GM21723 (cell line): Measurements from ENCODE around the gene ENPP6.

Experiments used
- ATAC-seq: cut with Tn5 transposase; IDR thresholded peaks from one replicate; pipeline ENCODE4 v1.9.1; 2021; ENCODE audit warnings: mild to moderate bottlenecking, moderate library complexity; ENCODE audit not compliant: unreplicated experiment

Gene ENPP6

DNA sequence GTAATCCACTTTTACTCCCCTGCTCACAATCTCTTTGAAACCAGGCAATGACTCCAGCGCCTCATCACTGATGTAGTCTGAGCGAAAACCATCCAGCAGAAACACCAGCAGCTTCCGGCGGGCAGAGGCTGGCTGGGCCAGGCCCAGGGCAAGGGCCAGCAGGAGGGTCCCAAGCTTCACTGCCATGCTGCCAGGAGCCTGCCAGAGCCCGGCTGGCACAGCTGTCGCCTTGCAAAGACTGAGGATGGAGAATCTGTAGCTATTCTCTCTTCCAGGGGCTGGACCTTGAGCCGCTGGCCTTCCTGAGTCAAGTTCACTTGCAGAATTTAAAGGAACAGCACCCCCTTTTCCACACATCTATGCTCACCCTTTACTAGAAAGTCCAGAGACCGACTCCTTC is at the start of gene ENPP6:
ENPP6 (minus strand) TSS at position 240 of the 400 bp plus-strand sequence; CDS start at position 186, 54 bp downstream.
- no peak for ATAC-seq

DNA sequence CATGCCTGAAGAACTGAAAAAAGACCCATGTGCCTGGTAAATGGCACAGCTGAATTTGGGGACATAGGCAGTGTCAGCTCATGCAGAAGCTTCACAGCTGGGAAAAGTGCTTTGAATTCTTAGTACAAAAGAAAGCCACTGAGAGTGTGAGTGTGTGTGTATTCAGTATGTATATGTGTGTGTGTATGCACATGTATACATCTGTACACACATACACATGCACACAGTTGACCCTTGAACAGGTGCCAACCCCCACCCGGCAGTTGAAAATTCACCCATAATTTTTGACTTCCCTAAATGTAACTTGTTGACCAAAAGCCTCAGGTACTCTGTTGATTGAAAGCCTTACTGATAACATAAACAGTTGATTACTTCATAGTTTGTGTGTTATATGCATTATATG is 49.5 kb upstream of the ENPP6 start:
- ATAC-seq: no peak

DNA sequence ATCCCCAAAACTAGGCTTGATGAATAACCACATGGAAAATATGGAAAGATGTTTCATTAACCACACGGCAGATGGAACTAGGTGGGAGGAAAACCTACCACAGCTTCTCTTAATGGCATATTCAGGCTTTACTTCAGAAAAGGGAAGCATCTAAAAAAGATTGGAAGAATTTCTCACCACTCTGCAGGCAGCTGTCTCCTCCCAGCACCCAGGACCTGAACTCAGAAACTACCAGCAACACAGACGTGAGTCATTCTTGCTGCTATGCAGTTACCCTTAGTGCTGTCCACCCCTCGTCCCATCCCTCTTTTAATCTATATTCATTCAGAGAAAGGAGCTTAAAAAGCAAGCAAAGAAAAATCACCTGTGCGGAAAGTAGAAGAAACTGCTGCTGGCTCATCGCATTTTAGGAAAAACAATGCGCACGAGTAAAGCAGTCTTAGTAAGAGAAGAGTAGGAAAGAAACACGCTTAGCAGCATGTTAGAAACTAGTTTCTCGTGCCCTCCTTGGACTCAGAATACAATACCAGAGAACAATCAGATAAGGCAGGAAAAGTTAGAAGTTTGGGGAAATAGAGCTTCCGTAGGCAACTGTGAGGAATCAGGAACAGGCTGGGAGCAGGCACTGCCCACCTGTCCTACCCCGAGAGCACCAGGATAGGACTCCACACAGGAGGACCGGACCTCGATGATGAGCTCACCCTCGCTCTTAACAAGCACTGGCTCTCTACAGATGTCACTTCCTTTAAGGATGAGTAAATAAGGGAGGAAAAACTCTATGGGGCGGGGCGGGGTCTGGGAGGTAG is 48.1 kb upstream of the ENPP6 start:
- peak; percentile 32 for ATAC-seq

DNA sequence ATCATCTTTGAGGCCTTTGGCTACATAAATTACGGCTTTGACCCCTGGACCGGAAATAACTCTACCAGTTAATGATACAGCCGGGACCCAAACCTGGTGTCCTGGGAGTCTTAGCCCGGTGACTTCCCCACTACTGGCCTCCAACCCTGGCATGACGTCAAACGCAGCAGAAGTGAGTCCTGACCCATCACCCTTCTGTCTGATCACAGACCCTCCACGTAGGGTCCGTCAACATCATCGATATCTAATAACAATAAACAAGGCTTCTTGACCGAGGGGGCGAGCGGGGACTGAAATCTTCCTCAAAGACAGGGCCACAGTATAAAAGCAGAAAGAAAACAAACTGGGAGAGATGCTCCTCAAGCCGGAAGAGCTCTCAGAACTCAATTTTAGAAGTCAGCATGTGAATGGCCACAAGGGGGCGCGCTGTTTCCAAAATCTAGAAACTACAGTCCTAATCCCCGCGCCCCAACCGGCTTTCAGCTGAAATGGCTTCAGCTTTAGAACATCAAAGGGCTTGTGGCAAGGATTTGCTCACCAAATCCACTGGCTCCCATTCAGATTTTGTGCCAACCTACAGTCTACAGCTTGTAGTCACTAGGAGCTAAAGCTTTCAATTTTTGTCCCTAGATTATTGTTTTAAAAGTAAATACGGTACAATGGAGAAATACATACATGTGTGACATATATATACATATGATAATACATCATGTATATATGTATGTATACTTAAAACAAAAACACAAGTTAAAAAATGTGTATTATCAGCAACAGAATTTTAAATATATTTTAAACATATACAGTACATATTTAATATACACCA is 46.4 kb upstream of the ENPP6 start:
- ATAC-seq: peak; percentile 34

DNA sequence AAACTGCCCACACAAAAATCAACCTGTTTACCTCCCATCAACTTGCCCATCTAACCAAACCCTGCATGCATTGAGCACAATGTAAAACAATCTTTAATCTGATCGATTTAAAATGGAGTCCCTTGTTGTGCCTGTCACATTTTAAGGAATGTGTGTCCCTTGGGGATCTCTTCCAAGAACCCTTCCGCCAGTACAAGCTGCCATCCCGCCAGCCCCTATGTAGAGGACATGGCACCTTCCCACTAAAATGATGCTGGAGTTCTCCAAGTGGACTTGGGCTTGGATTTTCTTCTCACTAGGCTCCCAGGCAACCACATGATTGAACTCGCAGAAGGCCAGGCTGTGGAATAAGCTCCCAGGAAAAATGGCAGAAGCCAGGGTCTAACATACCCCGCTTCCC is 45.8 kb upstream of the ENPP6 start:
- no peak for ATAC-seq

DNA sequence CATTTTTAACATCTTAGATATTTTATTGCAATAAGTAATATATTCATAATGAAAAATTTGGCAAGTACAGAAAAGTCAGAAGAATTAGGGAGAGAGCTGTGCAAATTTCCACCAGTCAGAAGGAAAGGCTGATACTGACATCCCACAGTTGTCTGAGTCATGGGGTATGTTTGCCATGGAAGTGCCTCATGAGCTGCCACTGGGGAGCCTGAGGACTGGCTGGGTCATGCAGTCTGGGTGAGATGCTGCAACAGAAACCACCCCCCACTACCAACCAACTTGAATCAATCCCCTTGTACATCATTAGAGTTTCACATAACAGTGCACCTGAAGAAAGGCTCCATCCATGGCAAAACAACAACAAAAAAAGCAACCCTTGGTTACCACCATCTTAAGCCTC is 45.2 kb upstream of the ENPP6 start:
- ATAC-seq: no peak

DNA sequence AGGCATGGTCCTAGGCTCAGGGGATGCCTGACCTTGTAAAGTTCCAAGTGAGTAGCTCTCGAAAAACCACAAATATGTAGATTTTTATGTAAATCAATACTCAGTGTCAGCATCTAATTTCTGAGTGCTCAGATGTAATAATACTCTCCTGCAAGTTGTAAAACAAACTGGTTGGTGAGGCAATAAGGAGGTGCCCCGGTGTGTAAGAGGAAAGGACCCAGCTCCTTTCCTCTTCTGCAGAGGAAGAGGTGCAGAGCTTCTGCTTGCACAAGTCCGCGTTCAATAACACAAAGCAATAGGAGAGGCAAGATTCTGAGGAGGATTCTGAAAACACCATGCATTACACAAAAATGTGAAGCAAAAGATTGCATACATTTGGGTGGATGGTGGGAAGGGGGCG is 43.6 kb upstream of the ENPP6 start:
- no peak for ATAC-seq

DNA sequence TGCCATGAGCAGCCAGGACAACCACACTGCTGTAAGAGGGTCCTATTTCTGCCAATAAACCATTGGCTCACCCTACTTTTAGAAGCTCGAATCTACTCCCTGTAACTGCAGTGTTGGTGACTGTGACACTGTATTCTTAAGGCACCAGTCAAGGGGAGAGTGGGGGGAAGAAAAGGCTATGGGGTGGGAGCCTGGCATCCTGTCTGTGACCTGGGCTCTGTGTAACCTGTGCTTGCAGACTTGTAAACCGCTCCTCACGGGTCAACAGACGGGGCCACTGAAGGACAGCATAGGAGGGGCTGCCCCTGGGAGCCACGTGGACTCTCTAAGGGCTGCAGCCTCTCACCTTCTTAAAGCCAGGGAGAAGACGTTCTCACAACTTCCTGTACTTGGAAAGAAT is 42.2 kb upstream of the ENPP6 start:
- no peak for ATAC-seq

DNA sequence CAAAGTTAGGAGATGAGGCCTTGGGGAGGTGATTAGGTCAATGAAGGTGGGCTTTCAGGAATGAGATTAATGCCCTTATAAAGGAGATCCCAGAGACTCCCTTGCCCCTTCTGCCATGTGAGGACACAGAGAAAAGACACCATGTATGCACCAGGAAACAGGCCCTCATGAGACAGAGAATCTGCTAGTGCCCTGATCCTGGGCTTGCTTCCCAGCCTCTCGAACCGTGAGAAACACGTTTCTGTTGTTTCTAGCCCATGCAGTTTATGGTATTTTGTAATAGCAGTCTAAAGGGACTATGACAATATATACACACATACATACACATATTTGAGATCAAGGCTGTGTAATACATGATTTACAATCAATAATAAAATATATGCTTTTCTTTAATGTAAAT is 41.4 kb upstream of the ENPP6 start:
- no peak for ATAC-seq

DNA sequence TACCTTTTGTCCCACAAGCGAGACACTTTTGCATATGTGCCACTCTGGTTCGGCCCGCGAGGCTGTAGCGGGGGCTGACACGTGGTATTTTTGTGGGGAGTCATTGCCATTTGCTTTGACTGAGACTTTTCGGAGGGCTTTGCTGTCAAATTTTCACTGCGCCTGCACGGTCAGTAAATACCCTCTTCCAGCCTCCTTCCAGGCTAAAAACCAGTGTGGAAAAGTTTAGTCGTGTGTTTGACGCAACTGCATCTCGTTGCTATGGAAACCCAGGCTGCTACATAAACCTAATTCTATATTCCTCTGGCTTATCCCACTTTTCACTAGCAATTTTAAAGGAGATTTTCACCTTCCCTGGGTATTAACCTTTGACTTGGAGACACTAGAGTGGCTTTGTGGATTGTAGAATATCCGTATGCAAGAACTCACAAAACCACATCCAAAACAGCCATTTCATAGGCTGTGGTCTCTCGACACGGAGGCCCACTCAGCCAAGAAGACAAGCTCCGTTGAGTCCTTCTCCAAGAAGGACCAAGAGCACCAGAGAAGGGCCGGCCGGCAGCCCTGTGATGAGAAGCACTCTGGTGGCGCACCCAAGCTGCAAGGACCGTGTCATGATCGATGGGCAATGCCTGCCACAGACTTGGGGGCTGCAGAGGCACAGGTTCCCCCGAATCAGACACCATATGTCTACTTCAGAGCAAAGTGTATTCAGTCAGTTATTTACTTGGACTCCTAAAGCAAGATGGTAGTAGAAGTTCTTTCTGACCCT is 38.4 kb upstream of the ENPP6 start:
- no peak for ATAC-seq

DNA sequence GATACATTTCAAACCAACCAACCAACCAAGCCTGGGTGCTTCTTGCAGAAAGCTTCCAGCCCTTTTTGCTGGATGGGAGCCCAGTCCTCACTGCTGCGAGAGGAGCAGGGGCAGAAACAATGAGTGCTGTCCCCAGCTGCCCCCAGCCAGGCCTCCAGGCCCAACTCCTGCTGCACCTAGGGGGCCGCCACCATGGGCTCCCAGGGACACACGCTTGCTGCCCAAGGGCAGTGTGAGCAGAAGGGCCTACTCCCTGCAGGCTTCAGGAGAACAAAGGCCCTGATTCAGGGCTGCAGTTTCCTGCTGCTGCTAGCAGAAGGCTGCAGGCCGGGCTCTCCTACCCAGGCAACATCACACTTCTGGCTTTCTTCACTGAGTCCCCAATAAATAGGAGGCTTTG is 37.7 kb upstream of the ENPP6 start:
- no peak for ATAC-seq

DNA sequence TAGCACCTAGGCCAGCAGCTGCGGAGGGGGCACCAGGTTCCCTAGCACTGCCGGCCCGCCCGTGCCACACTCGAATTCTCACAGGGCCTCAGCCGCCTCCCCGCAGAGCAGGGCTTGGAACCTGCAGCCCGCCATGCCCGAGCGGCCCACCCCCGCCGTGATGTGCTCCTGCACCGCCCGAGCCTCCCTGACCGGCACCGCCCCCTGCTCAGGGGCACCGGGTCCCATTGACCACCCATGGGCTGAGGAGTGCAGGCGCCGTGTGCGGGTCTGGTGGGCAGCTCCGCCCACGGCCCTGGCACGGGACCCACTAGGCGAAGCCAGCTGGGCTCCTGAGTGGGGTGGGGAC is 35.4 kb upstream of the ENPP6 start:
- ATAC-seq: no peak

DNA sequence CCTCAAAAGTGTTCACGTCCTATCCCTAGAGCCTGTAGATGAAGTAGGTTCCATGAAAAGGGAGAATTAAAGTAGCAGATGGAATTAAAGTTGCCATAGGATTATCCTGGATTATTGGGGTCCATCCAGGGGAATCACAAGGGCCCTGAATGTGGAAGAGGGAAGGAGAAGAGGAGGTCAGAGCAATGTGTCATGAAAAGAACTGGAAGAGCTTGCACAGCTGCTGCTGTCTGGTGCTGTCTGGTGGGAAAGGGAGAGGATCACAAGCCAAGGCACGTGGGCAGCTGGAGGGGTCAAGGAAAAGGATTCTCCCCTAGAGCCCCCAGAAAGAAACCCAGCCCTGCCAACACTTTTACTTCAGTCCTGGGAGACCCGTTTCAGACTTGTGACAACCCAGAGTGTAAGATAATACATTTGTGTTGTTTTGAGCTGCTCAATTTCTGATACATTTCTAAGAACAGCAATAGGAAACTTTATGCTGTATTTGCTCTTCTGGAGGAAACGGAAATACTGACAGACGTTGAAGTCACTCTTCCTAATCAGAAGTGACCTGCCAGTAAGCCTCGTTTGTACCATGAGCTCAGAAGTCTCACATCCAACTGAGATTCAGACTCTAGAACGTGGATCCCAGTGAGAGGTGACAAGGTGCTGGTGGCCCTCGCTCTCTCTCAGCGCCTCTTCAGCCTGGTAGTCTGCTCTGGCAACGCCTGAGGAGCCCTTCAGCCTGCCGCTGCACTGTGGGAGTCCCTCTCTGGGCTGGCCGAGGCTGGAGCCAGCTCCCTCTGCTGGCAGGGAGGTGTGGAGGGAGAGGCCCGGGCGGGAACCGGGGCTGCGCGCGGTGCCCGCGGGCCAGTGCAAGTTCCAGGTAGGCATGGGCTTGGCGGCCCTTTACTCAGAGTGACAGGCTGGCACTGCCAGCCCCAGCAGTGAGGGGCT is 34.7 kb upstream of the ENPP6 start:
- no peak for ATAC-seq

DNA sequence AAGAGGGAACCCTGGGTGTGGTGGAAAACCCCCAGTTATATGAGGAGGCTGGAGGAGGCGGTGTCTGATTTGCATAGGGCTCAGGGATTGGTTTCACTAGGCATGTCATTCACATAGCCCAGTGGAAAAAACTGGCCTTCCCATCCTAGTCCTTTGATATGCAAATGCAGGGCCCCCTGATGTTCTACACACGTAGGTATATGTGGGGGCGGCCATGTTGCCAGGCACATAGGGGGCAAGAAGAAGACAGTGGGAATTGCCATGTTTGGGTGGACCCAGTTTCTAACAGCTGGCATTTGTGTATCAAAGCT is 34.0 kb upstream of the ENPP6 start:
- no peak for ATAC-seq

DNA sequence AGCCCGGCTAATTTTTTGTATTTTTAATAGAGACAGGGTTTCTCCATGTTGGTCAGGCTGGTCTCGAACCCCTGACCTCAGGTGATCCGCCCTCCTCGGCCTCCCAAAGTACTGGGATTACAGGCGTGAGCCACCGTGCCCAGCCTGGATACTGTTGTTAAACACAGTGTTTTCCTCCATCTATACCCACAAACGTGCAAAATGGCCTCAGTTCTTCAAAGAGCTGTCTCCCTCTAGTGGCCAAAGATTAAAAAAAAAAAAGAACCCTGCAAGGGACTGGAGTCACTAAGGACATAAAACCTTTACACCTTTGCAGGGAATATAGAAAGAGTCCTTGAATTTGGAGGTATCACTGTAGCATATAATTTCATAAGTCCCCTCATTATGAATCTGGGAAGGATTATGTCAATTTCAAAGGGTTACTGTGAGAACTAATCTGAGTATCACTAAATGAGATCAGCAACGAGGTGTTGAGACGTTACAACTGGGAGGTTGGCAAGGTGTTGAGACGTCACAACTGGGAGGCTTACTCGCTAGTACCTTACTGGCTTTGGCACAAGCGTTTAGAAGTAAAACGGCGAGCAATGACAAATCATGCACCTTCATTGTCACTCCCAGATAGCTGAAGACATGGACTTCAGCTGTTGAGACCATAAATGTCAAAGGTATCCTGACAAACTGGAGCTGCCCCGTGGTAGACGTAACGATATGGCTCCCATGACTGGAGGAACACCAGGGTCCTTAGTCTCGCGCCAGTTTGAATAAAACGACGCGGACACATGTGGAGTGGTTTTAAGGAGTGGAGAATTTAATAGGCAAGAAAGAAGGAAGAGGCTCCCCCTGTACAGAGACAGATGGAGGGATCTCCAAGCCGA is 33.4 kb upstream of the ENPP6 start:
- no peak for ATAC-seq

DNA sequence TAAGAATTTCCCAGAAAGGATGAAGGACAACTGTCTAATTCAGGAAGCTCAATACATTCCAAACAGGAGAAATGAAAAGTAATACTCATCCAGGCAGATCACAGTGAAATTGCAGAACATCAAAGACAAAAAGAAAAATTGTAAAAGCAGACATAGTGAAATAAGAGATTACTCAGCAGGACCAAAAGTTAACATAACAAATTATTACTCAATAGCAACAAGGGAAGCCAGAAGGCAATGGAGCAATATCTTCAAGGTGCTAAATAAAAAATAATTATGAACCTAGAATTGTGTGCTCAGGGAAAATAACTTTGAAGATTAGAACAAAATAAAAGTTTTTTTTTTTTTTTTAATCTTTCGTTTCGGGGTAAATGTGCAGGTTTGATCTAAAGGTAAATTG is 30.5 kb upstream of the ENPP6 start:
- ATAC-seq: no peak

DNA sequence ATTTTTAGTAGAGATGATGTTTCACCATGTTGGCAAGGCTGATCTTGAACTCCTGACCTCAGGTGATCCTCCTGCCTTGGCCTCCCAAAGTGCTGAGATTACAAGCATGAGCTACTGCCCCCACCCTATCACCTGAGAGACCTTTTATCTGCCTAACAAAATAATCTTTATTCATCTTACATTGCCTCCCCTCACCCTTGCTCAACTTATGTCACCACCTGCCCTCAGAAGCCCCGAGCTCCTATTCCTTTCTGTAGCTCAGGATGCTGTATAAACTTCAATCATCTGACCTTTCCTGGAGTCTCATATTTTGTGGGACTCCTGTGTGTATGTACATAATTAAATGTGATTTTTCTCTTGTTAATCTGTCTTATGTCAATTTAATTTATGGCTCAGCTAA is 29.7 kb upstream of the ENPP6 start:
- ATAC-seq: no peak

DNA sequence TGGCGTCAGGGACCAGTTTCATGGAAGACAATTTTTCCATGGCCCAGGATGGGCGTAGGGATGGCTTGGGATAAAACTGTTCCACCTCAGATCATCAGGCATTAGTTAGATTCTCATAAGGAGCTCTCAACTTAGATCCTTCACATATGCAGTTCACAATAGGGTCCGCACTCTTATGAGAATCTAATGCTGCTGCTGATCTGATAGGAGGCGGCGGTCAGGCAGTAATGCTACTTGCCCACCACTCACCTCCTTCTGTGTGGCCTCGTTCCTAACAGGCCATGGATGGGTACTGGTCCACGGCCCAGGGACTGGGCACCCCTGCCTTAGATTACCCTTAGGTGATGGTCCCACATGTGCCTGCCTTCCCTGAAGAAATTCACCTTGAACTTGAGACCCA is 28.8 kb upstream of the ENPP6 start:
- no peak for ATAC-seq

DNA sequence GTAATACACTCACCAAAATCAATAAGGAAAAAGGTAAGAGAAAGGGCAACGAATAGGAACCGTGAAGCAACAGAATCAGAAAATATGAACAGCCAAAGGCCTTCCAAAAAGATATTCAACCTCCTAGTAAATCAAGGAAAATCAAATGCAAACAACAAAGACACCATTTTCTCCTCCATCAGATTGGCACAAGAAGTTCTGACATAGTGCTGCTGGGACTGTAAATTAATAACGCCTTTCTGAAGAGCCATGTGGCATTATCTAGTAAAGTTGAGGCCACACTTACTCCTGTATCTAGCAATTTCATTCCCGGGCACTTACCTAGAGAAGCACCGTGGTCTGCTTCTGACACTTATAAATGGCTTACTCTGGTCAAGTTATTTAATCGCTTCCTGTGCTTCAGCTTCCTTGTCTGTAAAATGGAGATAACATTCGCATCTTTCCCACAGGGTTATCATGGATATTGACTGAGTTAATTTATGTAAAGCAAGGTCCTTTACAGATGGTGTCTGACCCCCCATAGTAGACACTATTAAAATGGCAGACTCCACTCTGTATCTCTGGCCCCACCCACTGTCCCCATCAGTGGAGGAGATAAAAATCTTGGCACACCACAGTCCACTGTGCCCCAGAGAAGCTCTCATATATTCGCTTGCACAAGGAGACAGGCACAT is 20.5 kb upstream of the ENPP6 start:
- ATAC-seq: no peak
